Measurements from ENCODE around the gene RELL1. TPM values are rescaled to one million over a fixed set of nuclear protein-coding genes. Genes with fewer than 3 reads are reported as not detected.

RELL1 gene
- total RNA-seq, 2 experiments from 2014 or later: 13.8 to 15.3 TPM

- TF ChIP-seq CTCF (IDR thresholded peaks at IDR 0.05): no peak
- CTCF ChIA-PET: interaction anchor here (1.1 kb wide), 1 partner anchor 42 kb away, joined by 3 read pairs; no protein-coding TSS in a partner anchor
- H3K27me3 Mint-ChIP-seq: no peaks in the 10 kb centered on the region
- H3K36me3 Mint-ChIP-seq (ENCODE audit: low read depth): peaks cover 16% of the 10 kb centered on the region
- DNase-seq (no peak), ATAC-seq (no peak)
- POLR2A ChIA-PET: no interaction called here
- H3K27ac Mint-ChIP-seq: no peak overlapping the region
- H3K4me1 Mint-ChIP-seq (ENCODE audit: low read depth): peaks cover 8% of the 10 kb centered on the region
- intact Hi-C loops (cut with micrococcal nuclease): no loop called here
- no peak overlapping the region for H3K4me3 Mint-ChIP-seq
- H3K9me3 Mint-ChIP-seq: no peaks in the 10 kb centered on the region
Observed at GRCh38 chr4:37644962-37645361, 41.2 kb downstream of the RELL1 start.

GRCh38 chr4:37641886-37642849, 44.0 kb downstream of the RELL1 start:
- ATAC-seq: no peak
- TF ChIP-seq CTCF (IDR thresholded peaks at IDR 0.05): no peak
- Mint-ChIP-seq H3K27me3 (no peaks in the 10 kb centered on the region), H3K4me3 (no peak overlapping the region), H3K36me3 (ENCODE audit: low read depth) (peaks cover 17% of the 10 kb centered on the region), H3K27ac (no peak overlapping the region), H3K9me3 (no peaks in the 10 kb centered on the region), H3K4me1 (ENCODE audit: low read depth) (no peaks in the 10 kb centered on the region)
- POLR2A ChIA-PET: no interaction called here
- intact Hi-C loops (cut with micrococcal nuclease): no loop called here
- CTCF ChIA-PET: interaction anchor here (0.6 kb wide), 1 partner anchor 29 kb away, joined by 3 read pairs; no protein-coding TSS in a partner anchor
- DNase-seq: no peak

- Mint-ChIP-seq H3K27ac (no peak overlapping the region), H3K36me3 (ENCODE audit: low read depth) (peaks cover 18% of the 10 kb centered on the region), H3K9me3 (no peaks in the 10 kb centered on the region), H3K4me3 (no peak overlapping the region), H3K4me1 (ENCODE audit: low read depth) (no peaks in the 10 kb centered on the region), H3K27me3 (no peaks in the 10 kb centered on the region)
- ATAC-seq (no peak), DNase-seq (no peak)
- ChIA-PET POLR2A (no interaction called here), CTCF (no interaction called here)
- TF ChIP-seq CTCF (IDR thresholded peaks at IDR 0.05): no peak
- intact Hi-C loops (cut with micrococcal nuclease): no loop called here
Observed at GRCh38 chr4:37641352-37641751, 44.8 kb downstream of the RELL1 start.

- CTCF ChIA-PET: no interaction called here
- Mint-ChIP-seq H3K36me3 (ENCODE audit: low read depth) (peaks cover 18% of the 10 kb centered on the region), H3K4me3 (no peak overlapping the region), H3K27me3 (no peaks in the 10 kb centered on the region), H3K4me1 (ENCODE audit: low read depth) (no peaks in the 10 kb centered on the region), H3K27ac (no peak overlapping the region), H3K9me3 (no peaks in the 10 kb centered on the region)
- intact Hi-C loops (cut with micrococcal nuclease): no loop called here
- POLR2A ChIA-PET: no interaction called here
- no peak for TF ChIP-seq CTCF (IDR thresholded peaks at IDR 0.05)
- DNase-seq (no peak), ATAC-seq (no peak)
Observed at GRCh38 chr4:37639551-37640285, 46.5 kb downstream of the RELL1 start.

GRCh38 chr4:37635155-37635554, 51.0 kb downstream of the RELL1 start:
- no peak for DNase-seq
- H3K27me3 Mint-ChIP-seq: no peaks in the 10 kb centered on the region
- no peaks in the 10 kb centered on the region for H3K4me1 Mint-ChIP-seq (ENCODE audit: low read depth)
- H3K9me3 Mint-ChIP-seq: no peaks in the 10 kb centered on the region
- H3K4me3 Mint-ChIP-seq: no peak overlapping the region
- ChIA-PET POLR2A (no interaction called here), CTCF (no interaction called here)
- H3K27ac Mint-ChIP-seq: no peak overlapping the region
- H3K36me3 Mint-ChIP-seq (ENCODE audit: low read depth): peaks cover 40% of the 10 kb centered on the region
- no peak for ATAC-seq
- intact Hi-C loops (cut with micrococcal nuclease): no loop called here
- TF ChIP-seq CTCF (IDR thresholded peaks at IDR 0.05): no peak
